Mesenteric fat pad (tissue), 1 donor: ENCODE data around the gene BICRA. TPM values are rescaled to one million over a fixed set of nuclear protein-coding genes. Genes with fewer than 3 reads are reported as not detected.
"Not testable (repeated sequence)": the region's sequence is repeated elsewhere in the genome, so short reads cannot be mapped to it uniquely, and the experiment has no call there.

ENCODE experiments used
- DNase-seq: peaks from one replicate; pipeline ENCODE4 v3.0.0-alpha.2; 2020; ENCODE audit warnings: low spot score
- long read RNA-seq: library from polyadenylated mRNA; unstranded; transcript quantifications from one replicate; pipeline ENCODE4 v2.0.0, GENCODE V29; 2020
- total RNA-seq: library from RNA; stranded (reverse); fragmentation: NEBNext Ultra II Directional; extraction: Animal tissue kit (Norgen Biotek cat#: 25700); gene quantifications from one replicate; pipeline ENCODE4 v1.2.1, GENCODE V29; 2021
- donor health status: DM: yes; HTN: yes; CAD: no.

BICRA gene
- 14.5 TPM for total RNA-seq
- long read RNA-seq, partial matches to known transcripts, result 0 of 8 reads
- long read RNA-seq, other reads (novel, unspliced or antisense), result 6 of 8 reads

GRCh38 chr19:47608969-47609905 is at the start of gene BICRA:
Gene BICRA, plus strand, starts transcription at chr19:47609134. Its CDS starts 64,441 bp downstream, at chr19:47673575.
- peak; percentile 92 for DNase-seq

- no peak for DNase-seq
These were observed 47.9 kb upstream of the BICRA start for GRCh38 chr19:47560999-47561398.

DNA sequence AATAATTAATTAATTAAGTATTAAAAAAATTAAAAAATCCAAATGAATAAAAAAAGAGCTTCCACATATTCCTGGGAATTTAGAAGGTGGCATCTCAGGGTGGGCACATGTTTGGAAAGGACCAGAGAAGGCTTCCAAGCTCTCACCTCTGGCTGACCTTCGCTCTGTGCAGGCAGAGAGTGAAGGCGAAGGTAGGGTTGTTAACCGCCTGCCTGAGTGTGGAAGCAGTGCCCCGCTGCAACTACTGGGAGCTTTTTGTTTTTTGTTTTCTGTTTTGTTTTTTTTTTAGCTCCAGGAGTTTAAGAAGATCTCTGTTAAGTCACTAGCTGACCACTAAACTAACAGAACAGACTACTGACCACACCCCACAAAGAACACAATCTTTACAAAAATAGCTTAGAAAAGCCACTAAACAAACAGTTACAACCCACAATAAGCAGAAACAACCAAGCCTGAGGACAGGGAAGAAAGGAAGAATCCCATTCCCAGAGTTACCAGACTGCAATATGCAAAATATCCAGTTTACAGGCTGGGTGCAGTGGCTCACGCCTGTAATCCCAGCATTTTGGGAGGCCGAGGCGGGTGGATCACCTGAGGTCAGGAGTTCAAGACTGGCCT is 47.4 kb upstream of the BICRA start:
- DNase-seq, result no peak

- no peak for DNase-seq
These were observed 44.9 kb upstream of the BICRA start for GRCh38 chr19:47564081-47564480.

- DNase-seq, result no peak
These were observed 39.6 kb upstream of the BICRA start for GRCh38 chr19:47569331-47569730.

DNA sequence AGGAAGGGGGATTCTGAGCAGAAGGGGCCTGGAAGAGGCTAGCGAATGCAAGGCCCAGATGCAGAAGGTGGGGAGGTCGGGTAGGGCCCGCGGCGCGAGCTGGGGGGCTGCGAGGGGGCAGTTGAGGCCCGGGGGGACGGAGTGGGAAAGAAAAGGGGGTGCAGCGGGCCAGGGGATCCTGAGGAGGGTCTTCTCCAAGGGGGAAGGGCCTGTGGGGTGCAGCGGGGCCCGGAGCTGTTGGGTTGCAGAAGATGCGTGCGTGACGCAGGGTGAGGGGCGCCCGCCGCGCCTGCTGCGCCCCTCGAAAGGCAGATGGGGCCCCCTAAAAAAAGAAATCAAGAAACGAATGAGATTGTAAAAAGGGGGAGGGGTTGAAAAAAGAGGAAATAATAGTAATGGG is 36.3 kb upstream of the BICRA start:
- DNase-seq, result no peak

DNA sequence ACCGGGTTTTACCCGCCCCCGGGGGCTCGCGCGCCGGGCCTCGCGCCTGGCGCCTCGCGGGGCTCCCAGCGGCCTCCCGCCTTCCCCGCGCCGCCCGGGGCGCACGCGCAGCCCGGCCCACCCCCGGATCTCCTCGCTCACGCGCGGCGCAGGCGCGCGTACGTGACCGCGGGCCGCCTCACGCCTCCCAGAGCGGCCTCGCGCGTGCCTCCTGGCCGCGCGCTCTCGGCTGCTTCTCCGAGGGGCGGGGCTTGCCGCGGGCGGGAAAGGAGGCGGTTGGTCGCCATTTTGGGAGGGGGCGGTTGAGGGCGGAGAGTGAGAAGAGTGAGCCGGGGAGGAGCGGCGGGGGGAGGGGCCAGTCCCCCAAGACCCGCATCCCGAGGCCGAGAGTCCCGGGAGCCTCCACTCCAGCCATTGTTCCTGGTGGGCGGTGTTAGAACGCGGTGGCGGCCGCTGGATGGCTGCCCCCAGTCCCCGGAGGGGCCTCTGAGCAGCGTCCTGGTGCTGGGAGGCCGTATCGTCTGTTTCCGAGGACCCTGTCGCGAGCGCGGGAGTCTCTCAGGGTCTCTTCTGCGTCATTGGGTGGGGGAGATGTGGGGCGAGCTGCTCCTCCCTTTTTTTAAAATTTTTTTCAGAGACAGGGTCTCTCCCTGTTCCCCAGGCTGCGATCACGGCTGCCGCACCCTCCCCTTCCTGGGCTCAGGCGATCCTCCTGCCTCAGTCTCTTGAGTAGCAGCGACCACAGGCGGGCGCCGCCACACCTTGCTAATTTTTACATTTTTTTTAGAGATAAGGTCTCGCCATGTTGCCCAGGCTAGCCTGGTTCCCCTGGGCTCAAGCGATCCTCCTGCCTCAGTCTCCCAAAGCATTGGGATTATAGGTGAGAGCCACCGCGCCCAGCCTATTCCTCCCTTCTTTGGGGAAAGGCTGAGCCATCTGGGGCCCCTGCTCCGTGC is 35.6 kb upstream of the BICRA start, which contains the start of gene ZNF541:
Gene ZNF541, minus strand, starts transcription at position 78 of the 956 bp plus-strand sequence. CDS start 17,292 bp downstream, outside the sequence.
- DNase-seq, result no peak

GRCh38 chr19:47580397-47580796 is 28.5 kb upstream of the BICRA start:
- DNase-seq, result no peak

- DNase-seq, result no peak
These were observed 27.2 kb upstream of the BICRA start for GRCh38 chr19:47581605-47582319.

DNA sequence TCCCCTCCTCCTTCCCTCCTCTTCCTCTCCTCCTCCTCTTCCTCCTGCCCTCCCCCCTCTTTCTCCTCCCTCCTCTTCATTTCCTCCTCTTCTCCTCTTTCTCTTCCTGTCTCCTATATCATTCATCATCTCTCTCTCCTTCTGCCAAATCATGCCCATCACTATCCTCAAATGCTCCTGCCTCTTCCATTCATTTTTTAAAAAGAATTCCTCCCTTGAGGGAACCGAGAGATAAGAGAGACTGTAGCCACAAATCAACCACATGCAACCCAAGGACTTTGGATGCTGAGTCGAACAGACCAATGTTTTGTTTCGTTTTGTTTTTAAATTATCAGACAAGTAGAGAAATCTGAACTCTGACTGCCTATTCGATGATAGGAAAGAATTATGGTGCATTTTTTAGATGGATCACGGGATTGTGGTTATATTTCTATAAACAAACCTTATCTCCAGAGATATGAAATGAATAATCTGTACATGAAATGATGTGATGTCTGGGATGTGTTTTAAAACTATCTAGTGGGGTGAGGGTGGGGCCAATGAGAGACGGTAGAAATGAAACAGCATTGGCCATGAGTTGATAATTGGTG is 26.5 kb upstream of the BICRA start:
- DNase-seq, result no peak

GRCh38 chr19:47583161-47583560 is 25.8 kb upstream of the BICRA start:
- not testable (repeated sequence) for DNase-seq

- no peak for DNase-seq
These were observed 21.6 kb upstream of the BICRA start for GRCh38 chr19:47587295-47587694.

- DNase-seq, result no peak
These were observed 19.1 kb upstream of the BICRA start for GRCh38 chr19:47589824-47590223.

DNA sequence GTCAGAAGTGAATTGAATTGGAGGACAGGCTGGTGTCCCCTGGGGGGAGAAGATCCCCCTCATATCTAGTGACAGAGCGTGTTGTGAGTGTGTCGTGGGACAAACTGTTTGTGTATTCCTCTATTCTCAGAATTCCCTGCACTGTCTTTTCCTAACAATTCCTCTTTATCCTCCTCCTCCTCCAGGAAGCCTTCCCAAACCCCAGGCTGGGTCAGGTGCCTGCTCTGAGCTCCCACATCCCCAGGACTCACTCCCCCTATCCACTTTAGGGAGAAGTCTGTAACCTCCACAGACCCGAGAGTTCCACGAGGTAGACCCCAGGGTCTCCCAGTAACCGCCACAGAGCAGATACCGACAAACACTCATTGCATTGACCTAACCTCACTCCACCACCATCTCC is 15.1 kb upstream of the BICRA start:
- no peak for DNase-seq

DNA sequence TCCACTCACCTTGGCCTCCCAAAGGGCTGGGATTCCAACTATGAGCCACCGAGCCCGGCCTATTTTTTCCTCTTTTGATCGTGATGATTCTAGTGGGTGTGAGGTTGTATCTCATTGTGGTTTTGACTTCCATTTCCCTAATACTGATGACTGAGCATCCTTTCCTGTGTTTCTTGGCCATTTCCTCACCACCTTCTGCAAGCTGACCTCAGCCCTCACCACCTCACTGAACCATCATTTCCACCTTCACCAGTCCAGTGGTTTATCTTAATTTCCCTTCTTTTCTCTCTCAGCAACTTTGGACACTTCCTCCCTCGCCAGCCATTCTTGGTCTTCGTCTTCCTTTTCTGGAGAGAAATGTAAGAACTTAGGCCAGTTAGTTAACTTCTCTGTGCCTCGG is 13.0 kb upstream of the BICRA start:
- DNase-seq, result no peak

GRCh38 chr19:47598407-47599349 is 10.3 kb upstream of the BICRA start:
- DNase-seq, result no peak

- DNase-seq, result not testable (repeated sequence)
These were observed 9.2 kb upstream of the BICRA start for GRCh38 chr19:47599671-47600245.
